Epithelial cell of proximal tubule (primary cell): ENCODE measurements around the gene VAT1L. TPM values are rescaled to one million over a fixed set of nuclear protein-coding genes. Genes with fewer than 3 reads are reported as not detected.

ENCODE experiments used
- DNase-seq: peaks from one replicate; pipeline ENCODE4 v3.0.0-alpha.2; 2011; ENCODE audit warnings: low read depth
- H3K4me3 ChIP-seq: 2 replicates; pipeline ENCODE4 v1.5.1; 2011; ENCODE audit warnings: low read depth, mild to moderate bottlenecking, low read length
- total RNA-seq: library from RNA; depleted of rRNA; stranded (reverse); fragments of >200 nt; gene quantifications from 2 replicates; pipeline ENCODE4 v1.2.3, GENCODE V29; 2015
- TF ChIP-seq, protein P1 (sequence below): conservative IDR thresholded peaks from 2 replicates; pipeline ENCODE4 v1.5.1; 2012; ENCODE audit warnings: low read depth, mild to moderate bottlenecking, low read length

The VAT1L gene
- total RNA-seq, 1 donor from 2014 or later = 0.92 TPM

DNA sequence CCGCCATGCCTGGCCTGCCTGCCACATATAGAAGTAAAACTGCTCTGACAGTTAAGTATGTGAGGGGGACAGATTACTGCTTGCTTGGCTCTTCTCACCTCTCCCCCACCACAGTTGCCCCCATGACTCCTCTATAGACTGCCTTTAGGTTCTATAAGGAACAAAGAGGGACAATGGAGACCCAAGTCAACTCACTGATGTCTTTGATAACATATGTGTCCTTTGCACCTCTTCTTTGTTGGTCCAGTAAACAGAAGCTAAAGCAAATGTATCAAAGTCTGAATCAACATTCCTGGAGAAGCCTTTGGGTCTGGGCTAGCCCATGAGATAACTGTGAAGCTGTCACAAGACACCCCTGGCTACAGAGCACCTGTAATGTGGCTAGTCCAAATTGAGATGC, 38.9 kb upstream of the VAT1L start:
- no peak for DNase-seq
- TF ChIP-seq, protein P1, sequence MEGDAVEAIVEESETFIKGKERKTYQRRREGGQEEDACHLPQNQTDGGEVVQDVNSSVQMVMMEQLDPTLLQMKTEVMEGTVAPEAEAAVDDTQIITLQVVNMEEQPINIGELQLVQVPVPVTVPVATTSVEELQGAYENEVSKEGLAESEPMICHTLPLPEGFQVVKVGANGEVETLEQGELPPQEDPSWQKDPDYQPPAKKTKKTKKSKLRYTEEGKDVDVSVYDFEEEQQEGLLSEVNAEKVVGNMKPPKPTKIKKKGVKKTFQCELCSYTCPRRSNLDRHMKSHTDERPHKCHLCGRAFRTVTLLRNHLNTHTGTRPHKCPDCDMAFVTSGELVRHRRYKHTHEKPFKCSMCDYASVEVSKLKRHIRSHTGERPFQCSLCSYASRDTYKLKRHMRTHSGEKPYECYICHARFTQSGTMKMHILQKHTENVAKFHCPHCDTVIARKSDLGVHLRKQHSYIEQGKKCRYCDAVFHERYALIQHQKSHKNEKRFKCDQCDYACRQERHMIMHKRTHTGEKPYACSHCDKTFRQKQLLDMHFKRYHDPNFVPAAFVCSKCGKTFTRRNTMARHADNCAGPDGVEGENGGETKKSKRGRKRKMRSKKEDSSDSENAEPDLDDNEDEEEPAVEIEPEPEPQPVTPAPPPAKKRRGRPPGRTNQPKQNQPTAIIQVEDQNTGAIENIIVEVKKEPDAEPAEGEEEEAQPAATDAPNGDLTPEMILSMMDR = no peak
- no peak overlapping the region for H3K4me3 ChIP-seq

DNA sequence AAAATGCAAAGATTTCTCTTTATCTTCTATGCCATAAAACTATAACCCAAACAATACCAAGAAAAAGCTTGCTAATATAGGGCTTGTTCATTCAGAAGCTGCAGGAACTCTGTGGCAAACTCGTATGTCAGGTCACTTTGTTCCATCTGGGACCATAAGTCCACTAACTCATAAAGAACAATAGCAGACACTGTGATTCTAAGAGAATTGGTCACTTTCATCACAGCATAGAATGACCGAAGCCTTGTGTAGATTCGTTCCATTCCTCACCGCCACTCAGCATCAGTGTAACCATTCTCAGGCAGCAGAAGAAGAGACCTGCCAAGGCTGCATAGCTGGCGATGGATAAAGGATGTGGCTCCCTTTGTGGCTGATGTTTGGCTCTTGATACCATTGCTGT, 30.3 kb upstream of the VAT1L start:
- H3K4me3 ChIP-seq = no peak overlapping the region
- TF ChIP-seq, protein P1 = no peak
- DNase-seq = no peak

DNA sequence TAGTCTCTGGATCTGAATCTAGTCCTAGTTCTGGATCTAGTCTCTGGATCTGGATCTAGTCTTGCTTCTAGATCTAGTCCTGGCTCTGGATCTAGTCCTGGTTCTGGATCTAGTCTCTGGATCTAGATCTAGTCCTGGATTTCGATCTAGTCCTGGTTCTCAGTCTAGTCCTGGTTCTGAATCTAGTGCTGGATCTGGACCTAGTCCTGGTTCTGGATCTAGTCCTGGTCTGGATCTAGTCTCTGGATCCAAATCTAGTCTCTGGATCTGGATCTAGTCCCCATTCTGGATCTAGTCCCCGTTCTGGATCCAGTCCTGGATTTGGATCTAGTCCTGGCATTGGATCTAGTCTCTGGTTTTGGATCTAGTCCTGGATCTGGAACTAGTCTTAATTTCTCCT, 29.9 kb upstream of the VAT1L start:
- TF ChIP-seq, protein P1 = no peak
- H3K4me3 ChIP-seq = no peak overlapping the region
- DNase-seq = no peak

DNA sequence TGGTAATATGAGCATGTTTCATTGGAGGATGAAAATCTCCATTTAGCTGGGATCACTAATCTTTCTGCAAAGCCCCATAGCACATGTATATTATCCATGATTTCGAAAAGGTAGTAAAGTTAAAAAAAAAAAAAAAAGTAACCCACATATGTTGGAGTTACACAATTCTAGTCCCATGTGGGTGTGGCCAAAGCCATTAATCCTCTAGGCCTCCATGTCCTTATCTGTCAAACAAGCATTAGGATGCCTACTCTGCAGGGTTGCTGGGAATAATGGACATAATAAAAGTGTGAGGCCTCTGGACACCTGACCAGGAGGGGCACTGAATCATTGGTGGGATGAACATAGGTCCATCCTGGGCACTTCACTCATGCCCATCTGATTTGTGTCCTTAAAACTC, 29.2 kb upstream of the VAT1L start:
- H3K4me3 ChIP-seq = no peak overlapping the region
- TF ChIP-seq, protein P1 = no peak
- DNase-seq = no peak

DNA sequence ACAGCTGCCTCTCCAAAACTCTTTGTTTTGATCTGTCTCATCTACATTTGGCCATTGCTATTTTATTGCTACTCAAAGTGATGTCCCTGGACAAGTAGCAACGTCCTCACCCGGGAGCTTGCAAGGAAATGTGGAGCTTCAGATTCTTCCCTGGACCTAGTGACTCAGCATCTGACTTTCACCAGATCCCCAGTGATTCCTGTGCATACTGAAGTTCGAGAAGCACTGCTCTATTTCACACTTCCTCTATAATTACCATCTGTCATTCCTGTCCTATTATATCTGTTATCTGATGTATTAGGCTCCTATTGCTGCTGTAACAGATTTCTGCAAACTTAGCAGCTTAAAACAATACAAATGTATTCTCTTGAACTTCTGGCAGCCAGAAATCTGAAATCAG, 28.5 kb upstream of the VAT1L start:
- TF ChIP-seq, protein P1 = no peak
- H3K4me3 ChIP-seq = no peak overlapping the region
- no peak for DNase-seq

DNA sequence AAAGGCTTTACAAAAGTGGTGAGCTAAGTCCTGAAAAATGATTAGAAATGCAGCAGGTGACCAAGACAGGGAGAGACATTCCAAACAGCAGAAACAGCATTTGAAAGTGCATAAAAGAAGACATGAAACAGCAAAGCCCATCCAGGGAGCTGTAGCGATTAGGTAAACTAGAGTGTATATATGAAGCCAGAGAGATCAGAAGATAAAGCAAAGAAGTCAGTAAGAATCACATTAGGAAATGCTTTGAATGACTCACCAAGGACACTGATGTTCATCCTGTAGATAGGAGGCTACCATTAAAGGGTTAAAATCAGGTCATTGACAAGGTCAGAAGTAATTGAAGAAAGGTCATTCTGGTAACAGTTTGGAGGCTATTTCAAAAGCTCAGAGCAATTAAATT, 27.6 kb upstream of the VAT1L start:
- H3K4me3 ChIP-seq = no peak overlapping the region
- no peak for DNase-seq
- TF ChIP-seq, protein P1 = no peak

- H3K4me3 ChIP-seq = no peak overlapping the region
- TF ChIP-seq, protein P1 = no peak
- DNase-seq = no peak
Measured at GRCh38 chr16:77761204-77761603, 27.2 kb upstream of the VAT1L start.
